Fibroblast of lung (primary cell): Measurements from ENCODE around the gene WDR45B. TPM values are rescaled to one million over a fixed set of nuclear protein-coding genes. Genes with fewer than 3 reads are reported as not detected.

Source experiments
- DNase-seq, 2 donors: peaks; one replicate each; pipeline versions ENCODE4 v3.0.0 to v3.0.0-alpha.2; 2010; ENCODE audit warnings: low read depth in 2 of 2
- H2AFZ ChIP-seq: 2 replicates; pipeline ENCODE4 v1.5.1; 2012; ENCODE audit warnings: low read length, control low read depth, inconsistent platforms
- H3K27ac ChIP-seq: 2 replicates; pipeline ENCODE4 v1.5.1; 2011; ENCODE audit warnings: low read length, control low read depth; ENCODE audit not compliant: insufficient read depth
- H3K27me3 ChIP-seq: 2 replicates; pipeline ENCODE4 v1.5.1; 2011; ENCODE audit warnings: mild to moderate bottlenecking, low read length; ENCODE audit not compliant: control insufficient read depth, insufficient read depth
- H3K36me3 ChIP-seq: 2 replicates; pipeline ENCODE4 v1.5.1; 2011; ENCODE audit warnings: low read length; ENCODE audit not compliant: control insufficient read depth, insufficient read depth
- H3K4me1 ChIP-seq: 2 replicates; pipeline ENCODE4 v1.5.1; 2011; ENCODE audit warnings: low read length; ENCODE audit not compliant: control insufficient read depth, insufficient read depth; ENCODE audit errors: extremely low read depth
- H3K4me2 ChIP-seq: 2 replicates; pipeline ENCODE4 v1.5.1; 2011; ENCODE audit warnings: low read length, control low read depth; ENCODE audit not compliant: insufficient read depth; ENCODE audit errors: extremely low read depth
- H3K4me3 ChIP-seq, 4 experiments: fragments of 200-600 bp in 1 of 4; sonication (generic) in 1 of 4; replicated peaks in 1 of 4; 2 replicates each; pipeline ENCODE4 v1.5.1; 2011 to 2016; ENCODE audit warnings: low read length in 4 of 4, low read depth in 3 of 4, mild to moderate bottlenecking in 3 of 4, control low read depth in 2 of 4, inconsistent platforms in 1 of 4, mixed read lengths in 1 of 4; ENCODE audit not compliant: insufficient read depth in 1 of 4; ENCODE audit errors: control extremely low read depth in 1 of 4
- H3K79me2 ChIP-seq: 2 replicates; pipeline ENCODE4 v1.5.1; 2012; ENCODE audit warnings: mild to moderate bottlenecking, low read length, inconsistent platforms; ENCODE audit not compliant: control insufficient read depth, insufficient read depth
- H3K9ac ChIP-seq: 2 replicates; pipeline ENCODE4 v1.5.1; 2011; ENCODE audit warnings: mild to moderate bottlenecking, low read length, control low read depth; ENCODE audit not compliant: insufficient read depth
- H3K9me3 ChIP-seq: 2 replicates; pipeline ENCODE4 v1.5.1; 2012; ENCODE audit warnings: low read depth, low read length; ENCODE audit not compliant: control insufficient read depth, insufficient read depth
- H4K20me1 ChIP-seq: 2 replicates; pipeline ENCODE4 v1.5.1; 2011; ENCODE audit warnings: low read length; ENCODE audit not compliant: control insufficient read depth, insufficient read depth; ENCODE audit errors: extremely low read depth
- CTCF ChIP-seq, 2 donors: IDR thresholded peaks in 1 of 2; conservative IDR thresholded peaks in 1 of 2; 1 replicate in 1 of 2; 2 replicates in 1 of 2; pipeline ENCODE4 v1.5.1; 2011 to 2012; ENCODE audit warnings: low read length in 2 of 2, control low read depth in 1 of 2, inconsistent platforms in 1 of 2, low read depth in 1 of 2, mild to moderate bottlenecking in 1 of 2
- EZH2 ChIP-seq: IDR thresholded peaks from 2 replicates; pipeline ENCODE4 v1.5.1; 2012; ENCODE audit warnings: low read length, control low read depth, mild to moderate bottlenecking; ENCODE audit errors: missing control alignments
- polyA plus RNA-seq, 2 donors: library from polyadenylated mRNA; depleted of rRNA in 1 of 2; stranded (reverse) in 1 of 2; unstranded in 1 of 2; fragments of >200 nt; gene quantifications; 2 replicates each; pipeline ENCODE4 v1.2.1, GENCODE V29; 2011 to 2012; ENCODE audit warnings: missing spikeins in 1 of 2
- total RNA-seq: library from RNA; depleted of rRNA; stranded (reverse); fragments of >200 nt; gene quantifications from 2 replicates; pipeline ENCODE4 v1.2.1, GENCODE V29; 2014

WDR45B gene
- total and polyA plus RNA-seq, 2 donors (not counting 1 experiment from before 2014, with no cell fraction given) = 66.2 to 95.2 TPM

- no peaks in the 10 kb centered on the region for H3K4me1 ChIP-seq
- no peaks in the 10 kb centered on the region for H3K27me3 ChIP-seq
- DNase-seq = no peak
- H3K79me2 ChIP-seq = no peaks in the 10 kb centered on the region
- H2AFZ ChIP-seq = no peak overlapping the region
- no peak overlapping the region for H3K9ac ChIP-seq
- peaks cover 27% of the 10 kb centered on the region for H3K36me3 ChIP-seq
- H3K4me2 ChIP-seq = no peak overlapping the region
- no peak overlapping the region for H3K27ac ChIP-seq
- TF ChIP-seq CTCF (conservative IDR thresholded peaks at IDR 0.05 in 1 of 2, IDR thresholded peaks at IDR 0.05 in 1 of 2; ENCODE audit: low read depth in 1 of 2, low read length in 2 of 2) = no peak
- TF ChIP-seq EZH2 = no peak
- H3K9me3 ChIP-seq = no peaks in the 10 kb centered on the region
- H4K20me1 ChIP-seq = no peaks in the 10 kb centered on the region
- no peak overlapping the region for H3K4me3 ChIP-seq
Measured at GRCh38 chr17:82601447-82602000, 46.7 kb downstream of the WDR45B start.

- no peak overlapping the region for H3K27ac ChIP-seq
- no peak for DNase-seq
Measured at GRCh38 chr17:82600731-82601446, 47.4 kb downstream of the WDR45B start.

More at GRCh38 chr17:82600731-82601446, 47.4 kb downstream of the WDR45B start:
- Histone ChIP-seq H2AFZ (no peak overlapping the region), H3K4me1 (no peaks in the 10 kb centered on the region), H3K27me3 (no peaks in the 10 kb centered on the region), H3K9ac (no peak overlapping the region), H3K4me3 (no peak overlapping the region), H3K4me2 (no peak overlapping the region), H4K20me1 (no peaks in the 10 kb centered on the region), H3K79me2 (no peaks in the 10 kb centered on the region), H3K36me3 (peaks cover 31% of the 10 kb centered on the region), H3K9me3 (no peaks in the 10 kb centered on the region)
- TF ChIP-seq CTCF (conservative IDR thresholded peaks at IDR 0.05 in 1 of 2, IDR thresholded peaks at IDR 0.05 in 1 of 2; ENCODE audit: low read depth in 1 of 2, low read length in 2 of 2) (no peak), EZH2 (no peak)
